OCI-LY3 (cell line): Measurements from ENCODE around the gene SH3RF3.

Experiments used
- H2AFZ ChIP-seq: fragments of 200-600, 300-600 bp; shearing (Covaris generic); 2 replicates; pipeline ENCODE4 v1.6.0; 2014; ENCODE audit warnings: antibody characterized with exemption, low read depth, low read length
- H3K27ac ChIP-seq: fragments of 200-600, 300-600 bp; sonication (generic); 2 replicates; pipeline ENCODE4 v1.5.1; 2014; ENCODE audit warnings: mild to moderate bottlenecking, low read length, moderate library complexity, mixed read lengths
- H3K27me3 ChIP-seq: fragments of 200-600, 300-600 bp; sonication (generic); 2 replicates; pipeline ENCODE4 v1.6.1; 2014; ENCODE audit warnings: low read depth, low read length, mixed read lengths
- H3K36me3 ChIP-seq: fragments of 200-600, 300-600 bp; sonication (generic); replicated peaks from 2 replicates; pipeline ENCODE3; 2014; ENCODE audit warnings: low read depth, low read length, mixed read lengths
- H3K4me1 ChIP-seq: fragments of 300-600, 200-600 bp; sonication (generic); 2 replicates; pipeline ENCODE4 v1.6.1; 2014; ENCODE audit warnings: low read length, mixed read lengths
- H3K4me2 ChIP-seq: fragments of 200-600, 300-600 bp; sonication (generic); 2 replicates; pipeline ENCODE4 v1.6.1; 2014; ENCODE audit warnings: low read length, mixed read lengths
- H3K4me3 ChIP-seq: fragments of 300-600, 200-600 bp; sonication (generic); 2 replicates; pipeline ENCODE4 v1.5.1; 2014; ENCODE audit warnings: antibody characterized with exemption, mild to moderate bottlenecking, low read length, moderate library complexity
- H3K79me2 ChIP-seq: fragments of 300-600, 200-600 bp; shearing (Covaris generic); 2 replicates; pipeline ENCODE4 v1.6.1; 2014; ENCODE audit warnings: mild to moderate bottlenecking, low read length, mixed read lengths
- H3K9ac ChIP-seq: fragments of 300-600, 200-600 bp; shearing (Covaris generic); 2 replicates; pipeline ENCODE4 v1.6.0; 2014; ENCODE audit warnings: mild to moderate bottlenecking, low read length, moderate library complexity
- H3K9me3 ChIP-seq: fragments of 200-600, 300-600 bp; shearing (Covaris generic); 2 replicates; pipeline ENCODE4 v1.6.1; 2014; ENCODE audit warnings: low read length, mixed read lengths; ENCODE audit not compliant: insufficient read depth
- H4K20me1 ChIP-seq: fragments of 200-600, 300-600 bp; sonication (generic); 2 replicates; pipeline ENCODE4 v1.6.1; 2016; ENCODE audit warnings: low read length, mixed read lengths; ENCODE audit not compliant: insufficient read depth
- CTCF ChIP-seq: fragments of 200-600, 300-600 bp; sonication (generic); IDR thresholded peaks from 2 replicates; pipeline ENCODE4 v1.5.1; 2014; ENCODE audit warnings: antibody characterized with exemption, low read length, low read depth
- EZH2phosphoT487 ChIP-seq: fragments of 200-600 bp; shearing (Covaris generic); IDR thresholded peaks from 2 replicates; pipeline ENCODE4 v1.6.1; 2018; ENCODE audit warnings: antibody characterized with exemption, mixed run types, low read depth

SH3RF3 gene

GRCh38 chr2:109128616-109129355 is at the start of gene SH3RF3:
SH3RF3 (plus strand) TSS chr2:109129205.
- Histone ChIP-seq H4K20me1 (no peaks in the 10 kb centered on the region), H3K79me2 (no peaks in the 10 kb centered on the region), H3K4me2 (no peak within 1 kb of the TSS), H3K27ac (no peak within 1 kb of the TSS), H3K9me3 (no peaks in the 10 kb centered on the region), H3K4me1 (no peaks in the 10 kb centered on the region), H2AFZ (no peak within 1 kb of the TSS), H3K4me3 (no peak within 1 kb of the TSS), H3K27me3 (peaks cover 21% of the 10 kb centered on the region), H3K9ac (no peak within 1 kb of the TSS), H3K36me3 (no peaks in the 10 kb centered on the region)
- TF ChIP-seq CTCF (no peak), EZH2phosphoT487 (no peak)

DNA sequence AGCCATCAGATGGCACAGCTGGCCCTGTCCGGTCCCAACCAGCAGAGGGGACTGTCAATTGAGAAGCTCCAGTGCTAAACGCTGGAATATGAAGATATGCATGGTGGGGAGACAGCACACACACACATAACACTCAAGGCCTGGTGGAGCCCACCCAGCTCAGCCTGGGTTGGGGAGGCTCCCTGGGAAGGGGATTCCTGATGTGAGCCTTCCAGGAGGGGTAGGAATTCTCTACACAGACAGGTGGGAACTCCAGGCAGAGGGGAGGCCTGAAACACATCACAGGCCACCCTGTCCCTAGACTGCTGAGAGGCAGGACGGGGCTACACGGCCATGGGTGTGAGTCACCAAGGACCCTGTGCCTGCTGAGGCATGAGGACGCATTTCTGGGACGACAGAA is 49.4 kb upstream of the SH3RF3 start:
- TF ChIP-seq CTCF = no peak
- no peak for TF ChIP-seq EZH2phosphoT487
- H3K4me3 ChIP-seq = no peak overlapping the region
- no peaks in the 10 kb centered on the region for H3K36me3 ChIP-seq
- H3K27ac ChIP-seq = no peak overlapping the region
- no peaks in the 10 kb centered on the region for H3K4me1 ChIP-seq
- no peak overlapping the region for H3K4me2 ChIP-seq
- no peaks in the 10 kb centered on the region for H3K79me2 ChIP-seq
- H4K20me1 ChIP-seq = no peaks in the 10 kb centered on the region
- no peaks in the 10 kb centered on the region for H3K27me3 ChIP-seq
- H2AFZ ChIP-seq = no peak overlapping the region
- no peaks in the 10 kb centered on the region for H3K9me3 ChIP-seq
- no peak overlapping the region for H3K9ac ChIP-seq

DNA sequence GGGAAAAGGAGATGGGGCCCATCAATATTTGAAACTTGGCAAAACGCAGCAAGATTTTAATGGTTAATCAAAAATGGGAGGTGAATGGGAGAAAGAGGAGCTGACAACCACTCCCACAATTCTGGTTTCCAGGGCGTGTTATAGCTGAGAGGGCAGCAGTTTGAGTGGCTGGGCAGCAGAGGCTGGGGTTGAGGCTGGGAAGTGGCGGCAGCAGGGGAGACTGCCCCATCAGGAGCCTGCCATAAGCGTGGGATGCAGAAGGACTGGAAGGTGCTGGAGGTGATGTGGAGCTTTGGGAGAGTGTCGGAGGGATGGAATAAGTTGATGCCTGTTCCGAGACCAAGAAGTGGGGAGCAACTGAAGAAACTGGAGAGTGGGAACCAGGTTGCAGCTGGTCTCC is 48.9 kb upstream of the SH3RF3 start:
- Histone ChIP-seq H3K9me3 (no peaks in the 10 kb centered on the region), H3K79me2 (no peaks in the 10 kb centered on the region), H3K27me3 (no peaks in the 10 kb centered on the region), H4K20me1 (no peaks in the 10 kb centered on the region), H3K36me3 (no peaks in the 10 kb centered on the region), H3K27ac (no peak overlapping the region), H3K4me2 (no peak overlapping the region), H3K9ac (no peak overlapping the region), H2AFZ (no peak overlapping the region), H3K4me1 (no peaks in the 10 kb centered on the region), H3K4me3 (no peak overlapping the region)
- no peak for TF ChIP-seq CTCF
- TF ChIP-seq EZH2phosphoT487 = no peak

DNA sequence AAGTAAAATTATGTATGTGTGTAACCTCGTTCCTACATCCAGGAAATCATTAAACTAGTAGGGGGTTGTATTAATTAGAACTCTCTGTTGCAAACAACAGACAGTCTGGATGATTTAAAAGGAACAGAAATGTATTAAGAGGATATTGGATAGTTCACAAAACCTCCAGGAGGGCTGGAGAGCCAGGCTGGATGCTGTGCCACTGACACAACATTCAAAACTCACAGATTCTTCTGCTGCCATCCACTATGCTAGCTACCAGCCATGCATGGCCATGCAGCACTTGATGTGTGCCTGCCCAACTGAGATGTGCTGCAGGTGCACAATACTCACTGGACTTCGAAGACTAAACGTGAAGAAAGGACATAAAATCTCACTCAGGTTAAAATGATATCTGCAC is 48.2 kb upstream of the SH3RF3 start:
- Histone ChIP-seq H3K36me3 (no peaks in the 10 kb centered on the region), H3K9me3 (no peaks in the 10 kb centered on the region), H3K4me1 (no peaks in the 10 kb centered on the region), H2AFZ (no peak overlapping the region), H4K20me1 (no peaks in the 10 kb centered on the region), H3K4me3 (no peak overlapping the region), H3K27me3 (no peaks in the 10 kb centered on the region), H3K4me2 (no peak overlapping the region), H3K27ac (no peak overlapping the region), H3K79me2 (no peaks in the 10 kb centered on the region), H3K9ac (no peak overlapping the region)
- TF ChIP-seq CTCF = no peak
- no peak for TF ChIP-seq EZH2phosphoT487
